A673 (cell line): ENCODE results near the gene L2HGDH. TPM values are rescaled to one million over a fixed set of nuclear protein-coding genes. Genes with fewer than 3 reads are reported as not detected.

Experiments
- BruUV-seq: library from RNA; stranded (reverse); fragments of 400-500 nt; replicated peaks from 2 replicates; lab custom pipeline; 2021; lab: Mats Ljungman, UMichigan
- CTCF ChIA-PET: fragments of 300-600 bp; sonication (Branson Sonifier 250); formaldehyde crosslinking; loops from one replicate; lab custom pipeline; 2022; ENCODE audit warnings: antibody characterized with exemption; lab: Charles Lee
- POLR2A ChIA-PET: fragments of 300-600 bp; sonication (Branson Sonifier 250); formaldehyde crosslinking; loops from one replicate; lab custom pipeline; 2022; ENCODE audit warnings: antibody characterized with exemption; ENCODE audit not compliant: low non-redundant PET; lab: Charles Lee
- DNase-seq: peaks from one replicate; pipeline ENCODE4 v3.0.0-alpha.2; 2015; ENCODE audit warnings: low spot score
- H3K27ac ChIP-seq: fragments of 200-600 bp; sonication (generic); 2 replicates; pipeline ENCODE4 v1.5.1; 2016; ENCODE audit warnings: mixed run types, low read depth, mild to moderate bottlenecking, mixed read lengths, antibody characterized with exemption, low read length; ENCODE audit not compliant: poor library complexity, severe bottlenecking
- H3K27me3 ChIP-seq: fragments of 200-600 bp; sonication (generic); replicated peaks from 2 replicates; pipeline ENCODE4 v1.6.1; 2017; ENCODE audit warnings: mixed run types, low read depth, mild to moderate bottlenecking, mixed read lengths, antibody characterized with exemption, low read length; ENCODE audit not compliant: insufficient read depth, poor library complexity
- H3K36me3 ChIP-seq: fragments of 200-600 bp; sonication (generic); 2 replicates; pipeline ENCODE4 v1.6.1; 2016; ENCODE audit warnings: mixed run types, mild to moderate bottlenecking, mixed read lengths, antibody characterized with exemption, low read length; ENCODE audit not compliant: insufficient read depth, poor library complexity, severe bottlenecking
- H3K4me1 ChIP-seq: fragments of 200-600 bp; sonication (generic); 2 replicates; pipeline ENCODE4 v1.6.1; 2017; ENCODE audit warnings: mixed run types, mild to moderate bottlenecking, mixed read lengths, antibody characterized with exemption, low read length; ENCODE audit not compliant: insufficient read depth, poor library complexity, severe bottlenecking
- H3K4me3 ChIP-seq: fragments of 200-600 bp; sonication (generic); 2 replicates; pipeline ENCODE4 v1.5.1; 2016; ENCODE audit warnings: low read depth, mixed run types, mild to moderate bottlenecking, mixed read lengths, low read length; ENCODE audit not compliant: poor library complexity, severe bottlenecking
- H3K9me3 ChIP-seq: fragments of 200-600 bp; sonication (generic); 2 replicates; pipeline ENCODE4 v1.6.1; 2016; ENCODE audit warnings: mixed run types, low read depth, mild to moderate bottlenecking, mixed read lengths, antibody characterized with exemption, low read length; ENCODE audit not compliant: poor library complexity, severe bottlenecking
- CTCF ChIP-seq: fragments of 300-800, 200-600 bp; sonication (generic); conservative IDR thresholded peaks from 2 replicates; pipeline ENCODE4 v1.5.1; 2017; ENCODE audit warnings: low read depth, mild to moderate bottlenecking, antibody characterized with exemption, low read length, moderate library complexity, mixed read lengths
- EZH2 ChIP-seq: fragments of 200-600 bp; sonication (generic); IDR thresholded peaks from 2 replicates; pipeline ENCODE4 v1.6.1; 2017; ENCODE audit warnings: borderline replicate concordance, low read depth, mild to moderate bottlenecking, mixed read lengths, antibody characterized with exemption, low read length; ENCODE audit not compliant: poor library complexity, severe bottlenecking
- intact Hi-C: fragments of 100-400 bp; cut with micrococcal nuclease; formaldehyde crosslinking; loops from one replicate; pipeline ENCODE4 v1.10.0; 2022; ENCODE audit not compliant: unreplicated experiment
- total RNA-seq: library from RNA; stranded (reverse); gene quantifications from 2 replicates; pipeline ENCODE4 v1.2.3, GENCODE V29; 2021

Gene L2HGDH
- total RNA-seq, 1 experiment from 2014 or later = 17.4 TPM

- ChIA-PET POLR2A (no interaction called here), CTCF (no interaction called here)
- Histone ChIP-seq H3K4me3 (no peak overlapping the region), H3K27me3 (no peaks in the 10 kb centered on the region), H3K9me3 (no peaks in the 10 kb centered on the region), H3K36me3 (no peaks in the 10 kb centered on the region), H3K4me1 (no peaks in the 10 kb centered on the region), H3K27ac (no peak overlapping the region)
- DNase-seq = no peak
- no TSS peak for BruUV-seq
- intact Hi-C loops = no loop called here
- TF ChIP-seq CTCF (no peak), EZH2 (no peak)
These were observed 98.2 kb downstream of the L2HGDH start for GRCh38 chr14:50213795-50214194.

GRCh38 chr14:50212726-50213125 is 99.3 kb downstream of the L2HGDH start:
- ChIA-PET CTCF (no interaction called here), POLR2A (no interaction called here)
- no peaks in the 10 kb centered on the region for H3K27me3 ChIP-seq
- no peak overlapping the region for H3K4me3 ChIP-seq
- no peaks in the 10 kb centered on the region for H3K4me1 ChIP-seq
- no TSS peak for BruUV-seq
- intact Hi-C loops = no loop called here
- no peaks in the 10 kb centered on the region for H3K36me3 ChIP-seq
- no peak for TF ChIP-seq CTCF
- H3K9me3 ChIP-seq = no peaks in the 10 kb centered on the region
- no peak overlapping the region for H3K27ac ChIP-seq
- DNase-seq = no peak

GRCh38 chr14:50210074-50210473 is 102.0 kb downstream of the L2HGDH start:
- POLR2A ChIA-PET = no interaction called here
- H3K4me1 ChIP-seq = no peaks in the 10 kb centered on the region
- TF ChIP-seq EZH2 (no peak), CTCF (no peak)

More at GRCh38 chr14:50210074-50210473, 102.0 kb downstream of the L2HGDH start:
- intact Hi-C loops = no loop called here
- CTCF ChIA-PET = no interaction called here
- H3K27ac ChIP-seq = no peak overlapping the region
- no peak overlapping the region for H3K4me3 ChIP-seq
- H3K9me3 ChIP-seq = no peaks in the 10 kb centered on the region
- no peak for DNase-seq
- no peaks in the 10 kb centered on the region for H3K27me3 ChIP-seq
- H3K36me3 ChIP-seq = no peaks in the 10 kb centered on the region
- BruUV-seq = no TSS peak
